GM12878 (cell line): ENCODE data around the gene STRIP2. TPM values are rescaled to one million over a fixed set of nuclear protein-coding genes. Genes with fewer than 3 reads are reported as not detected.

Source experiments
- CUX1 ChIP-seq: IDR thresholded peaks from 2 replicates; pipeline ENCODE4 v1.6.1; 2012; ENCODE audit warnings: improper control_type of control experiment, low read depth, low read length; ENCODE audit not compliant: insufficient replicate concordance
- IRF4 ChIP-seq: IDR thresholded peaks from 2 replicates; pipeline ENCODE4 v1.6.1; 2011; ENCODE audit warnings: low read depth, low read length
- MXI1 ChIP-seq: fragments of 150-350 bp; IDR thresholded peaks from 2 replicates; pipeline ENCODE4 v1.6.1; 2011; ENCODE audit warnings: low read depth, mild to moderate bottlenecking, inconsistent platforms, low read length, improper control_type of control experiment
- NRF1 ChIP-seq: conservative IDR thresholded peaks from 2 replicates; pipeline ENCODE4 v1.6.1; 2011; ENCODE audit warnings: mild to moderate bottlenecking, low read depth, low read length, improper control_type of control experiment
- STAT3 ChIP-seq: IDR thresholded peaks from 2 replicates; pipeline ENCODE4 v1.6.1; 2011; ENCODE audit warnings: low read depth, low read length, improper control_type of control experiment
- ZNF217 ChIP-seq: fragments of 450-650 bp; IDR thresholded peaks from 2 replicates; pipeline ENCODE4 v1.6.1; 2017; ENCODE audit warnings: antibody characterized with exemption, mild to moderate bottlenecking
- polyA plus RNA-seq, 11 experiments: library from polyadenylated mRNA; depleted of rRNA in 4 of 11; unstranded in 6 of 11; stranded (reverse) in 5 of 11; fragments of >200 nt; fragmentation: Nextera tagmentation in 4 of 11; fragmentation: Illumina TruSeq in 1 of 11; extraction: Ambion mirVana in 4 of 11; extraction: Trizol in 1 of 11; gene quantifications; 1 replicate in 1 of 11; 2 replicates in 10 of 11; pipeline versions ENCODE4 v1.2.1 to v1.2.3, GENCODE V29; 2011 to 2016; ENCODE audit warnings: inconsistent platforms in 2 of 11, missing spikeins in 2 of 11, low read depth in 1 of 11
- total RNA-seq, 4 experiments: library from RNA; depleted of rRNA in 3 of 4; stranded (reverse); fragments of >200 nt in 3 of 4; fragmentation: Illumina TruSeq in 1 of 4; extraction: Trizol in 1 of 4; gene quantifications; 2 replicates each; pipeline versions ENCODE4 v1.2.1 to v1.2.3, GENCODE V29; 2013 to 2021
- TF ChIP-seq, protein P1 (sequence below): fragments of 450-650 bp; IDR thresholded peaks from 2 replicates; pipeline ENCODE4 v1.6.1; 2016; ENCODE audit warnings: mild to moderate bottlenecking, moderate library complexity, borderline replicate concordance

STRIP2 gene
- total and polyA plus RNA-seq, 10 of the 15 experiments (the other 5 are each of a cell fraction or from before 2014, with no cell fraction given) = 0.48 to 5.8 (median 1.8) TPM

GRCh38 chr7:129514683-129515082, 80.5 kb downstream of the STRIP2 start (continued):
- no peak for TF ChIP-seq CUX1
- no peak for TF ChIP-seq NRF1
- TF ChIP-seq IRF4 = no peak
- TF ChIP-seq STAT3 = no peak
- TF ChIP-seq ZNF217 = no peak
- TF ChIP-seq, protein P1, sequence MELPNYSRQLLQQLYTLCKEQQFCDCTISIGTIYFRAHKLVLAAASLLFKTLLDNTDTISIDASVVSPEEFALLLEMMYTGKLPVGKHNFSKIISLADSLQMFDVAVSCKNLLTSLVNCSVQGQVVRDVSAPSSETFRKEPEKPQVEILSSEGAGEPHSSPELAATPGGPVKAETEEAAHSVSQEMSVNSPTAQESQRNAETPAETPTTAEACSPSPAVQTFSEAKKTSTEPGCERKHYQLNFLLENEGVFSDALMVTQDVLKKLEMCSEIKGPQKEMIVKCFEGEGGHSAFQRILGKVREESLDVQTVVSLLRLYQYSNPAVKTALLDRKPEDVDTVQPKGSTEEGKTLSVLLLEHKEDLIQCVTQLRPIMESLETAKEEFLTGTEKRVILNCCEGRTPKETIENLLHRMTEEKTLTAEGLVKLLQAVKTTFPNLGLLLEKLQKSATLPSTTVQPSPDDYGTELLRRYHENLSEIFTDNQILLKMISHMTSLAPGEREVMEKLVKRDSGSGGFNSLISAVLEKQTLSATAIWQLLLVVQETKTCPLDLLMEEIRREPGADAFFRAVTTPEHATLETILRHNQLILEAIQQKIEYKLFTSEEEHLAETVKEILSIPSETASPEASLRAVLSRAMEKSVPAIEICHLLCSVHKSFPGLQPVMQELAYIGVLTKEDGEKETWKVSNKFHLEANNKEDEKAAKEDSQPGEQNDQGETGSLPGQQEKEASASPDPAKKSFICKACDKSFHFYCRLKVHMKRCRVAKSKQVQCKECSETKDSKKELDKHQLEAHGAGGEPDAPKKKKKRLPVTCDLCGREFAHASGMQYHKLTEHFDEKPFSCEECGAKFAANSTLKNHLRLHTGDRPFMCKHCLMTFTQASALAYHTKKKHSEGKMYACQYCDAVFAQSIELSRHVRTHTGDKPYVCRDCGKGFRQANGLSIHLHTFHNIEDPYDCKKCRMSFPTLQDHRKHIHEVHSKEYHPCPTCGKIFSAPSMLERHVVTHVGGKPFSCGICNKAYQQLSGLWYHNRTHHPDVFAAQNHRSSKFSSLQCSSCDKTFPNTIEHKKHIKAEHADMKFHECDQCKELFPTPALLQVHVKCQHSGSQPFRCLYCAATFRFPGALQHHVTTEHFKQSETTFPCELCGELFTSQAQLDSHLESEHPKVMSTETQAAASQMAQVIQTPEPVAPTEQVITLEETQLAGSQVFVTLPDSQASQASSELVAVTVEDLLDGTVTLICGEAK = no peak
- TF ChIP-seq MXI1 = no peak
